Measurements from ENCODE around the gene SMC1A.
"Not testable (repeated sequence)": the region's sequence is repeated elsewhere in the genome, so short reads cannot be mapped to it uniquely, and the experiment has no call there.

SMC1A gene

GRCh38 chrX:53430231-53430630 lies 7.8 kb upstream of the SMC1A start:
- DNase-seq (ENCODE audit: insufficient read length, low spot score) (no peak), FAIRE-seq (no peak)
- TF ChIP-seq POLR2AphosphoS5 (IDR thresholded peaks at IDR 0.05; ENCODE audit: low read depth, low read length) (no peak), PAX5 (IDR thresholded peaks at IDR 0.05; ENCODE audit: insufficient read depth, low read length, severe bottlenecking) (no peak), POU2F2 (IDR thresholded peaks at IDR 0.05; ENCODE audit: low read depth, low read length) (no peak), SPI1 (IDR thresholded peaks at IDR 0.05; ENCODE audit: low read depth, low read length) (no peak), TAF1 (IDR thresholded peaks at IDR 0.05; ENCODE audit: low read depth, low read length) (no peak), POLR2A (IDR thresholded peaks at IDR 0.05; ENCODE audit: low read depth, low read length) (no peak)

GRCh38 chrX:53429755-53430154 lies 7.3 kb upstream of the SMC1A start:
- no peak for FAIRE-seq
- no peak for TF ChIP-seq PAX5 (IDR thresholded peaks at IDR 0.05; ENCODE audit: insufficient read depth, low read length, severe bottlenecking)
- no peak for TF ChIP-seq TAF1 (IDR thresholded peaks at IDR 0.05; ENCODE audit: low read depth, low read length)
- TF ChIP-seq POLR2AphosphoS5 (IDR thresholded peaks at IDR 0.05; ENCODE audit: low read depth, low read length) = no peak
- TF ChIP-seq POLR2A (IDR thresholded peaks at IDR 0.05; ENCODE audit: low read depth, low read length) = no peak
- no peak for TF ChIP-seq SPI1 (IDR thresholded peaks at IDR 0.05; ENCODE audit: low read depth, low read length)
- TF ChIP-seq POU2F2 (IDR thresholded peaks at IDR 0.05; ENCODE audit: low read depth, low read length) = no peak
- no peak for DNase-seq (ENCODE audit: insufficient read length, low spot score)

- TF ChIP-seq POLR2AphosphoS5 (IDR thresholded peaks at IDR 0.05; ENCODE audit: low read depth, low read length) = no peak
- TF ChIP-seq POU2F2 (IDR thresholded peaks at IDR 0.05; ENCODE audit: low read depth, low read length) = no peak
- TF ChIP-seq SPI1 (IDR thresholded peaks at IDR 0.05; ENCODE audit: low read depth, low read length) = no peak
- no peak for TF ChIP-seq TAF1 (IDR thresholded peaks at IDR 0.05; ENCODE audit: low read depth, low read length)
- no peak for TF ChIP-seq POLR2A (IDR thresholded peaks at IDR 0.05; ENCODE audit: low read depth, low read length)
- TF ChIP-seq PAX5 (IDR thresholded peaks at IDR 0.05; ENCODE audit: insufficient read depth, low read length, severe bottlenecking) = no peak
- FAIRE-seq (no peak), DNase-seq (ENCODE audit: insufficient read length, low spot score) (no peak)
Observed at GRCh38 chrX:53422861-53423306, 430 bp upstream of the SMC1A start, which contains the start of gene RIBC1. TSS of gene RIBC1 (plus strand) at chrX:53422873. CDS start at chrX:53426277, 3,404 bp downstream.

- no peak for FAIRE-seq
- no peak for DNase-seq (ENCODE audit: insufficient read length, low spot score)
- TF ChIP-seq POLR2AphosphoS5 (IDR thresholded peaks at IDR 0.05; ENCODE audit: low read depth, low read length) = no peak
- TF ChIP-seq SPI1 (IDR thresholded peaks at IDR 0.05; ENCODE audit: low read depth, low read length) = no peak
- TF ChIP-seq POU2F2 (IDR thresholded peaks at IDR 0.05; ENCODE audit: low read depth, low read length) = no peak
- TF ChIP-seq PAX5 (IDR thresholded peaks at IDR 0.05; ENCODE audit: insufficient read depth, low read length, severe bottlenecking) = no peak
- TF ChIP-seq TAF1 (IDR thresholded peaks at IDR 0.05; ENCODE audit: low read depth, low read length) = no peak
- no peak for TF ChIP-seq POLR2A (IDR thresholded peaks at IDR 0.05; ENCODE audit: low read depth, low read length)
Observed at GRCh38 chrX:53421772-53422085, 725 bp downstream of the SMC1A start.

- DNase-seq (ENCODE audit: insufficient read length, low spot score) (no peak), FAIRE-seq (no peak)
- TF ChIP-seq SPI1 (IDR thresholded peaks at IDR 0.05; ENCODE audit: low read depth, low read length) (no peak), TAF1 (IDR thresholded peaks at IDR 0.05; ENCODE audit: low read depth, low read length) (no peak), POLR2A (IDR thresholded peaks at IDR 0.05; ENCODE audit: low read depth, low read length) (no peak), POU2F2 (IDR thresholded peaks at IDR 0.05; ENCODE audit: low read depth, low read length) (no peak), POLR2AphosphoS5 (IDR thresholded peaks at IDR 0.05; ENCODE audit: low read depth, low read length) (no peak), PAX5 (IDR thresholded peaks at IDR 0.05; ENCODE audit: insufficient read depth, low read length, severe bottlenecking) (no peak)
Observed at GRCh38 chrX:53421125-53421524, 1.3 kb downstream of the SMC1A start.

- DNase-seq (ENCODE audit: insufficient read length, low spot score); FAIRE-seq: not testable (repeated sequence)
Observed at GRCh38 chrX:53420351-53420750, 2.1 kb downstream of the SMC1A start.

- FAIRE-seq = no peak
- TF ChIP-seq POU2F2 (IDR thresholded peaks at IDR 0.05; ENCODE audit: low read depth, low read length) = no peak
- TF ChIP-seq POLR2A (IDR thresholded peaks at IDR 0.05; ENCODE audit: low read depth, low read length) = no peak
- no peak for TF ChIP-seq SPI1 (IDR thresholded peaks at IDR 0.05; ENCODE audit: low read depth, low read length)
- TF ChIP-seq TAF1 (IDR thresholded peaks at IDR 0.05; ENCODE audit: low read depth, low read length) = no peak
- no peak for TF ChIP-seq PAX5 (IDR thresholded peaks at IDR 0.05; ENCODE audit: insufficient read depth, low read length, severe bottlenecking)
- TF ChIP-seq POLR2AphosphoS5 (IDR thresholded peaks at IDR 0.05; ENCODE audit: low read depth, low read length) = no peak
- DNase-seq (ENCODE audit: insufficient read length, low spot score) = no peak
Observed at GRCh38 chrX:53412446-53412845, 10.0 kb downstream of the SMC1A start.

GRCh38 chrX:53403535-53403934 lies 18.9 kb downstream of the SMC1A start:
- TF ChIP-seq SPI1 (IDR thresholded peaks at IDR 0.05; ENCODE audit: low read depth, low read length) (no peak), POLR2A (IDR thresholded peaks at IDR 0.05; ENCODE audit: low read depth, low read length) (no peak), TAF1 (IDR thresholded peaks at IDR 0.05; ENCODE audit: low read depth, low read length) (no peak), PAX5 (IDR thresholded peaks at IDR 0.05; ENCODE audit: insufficient read depth, low read length, severe bottlenecking) (no peak), POLR2AphosphoS5 (IDR thresholded peaks at IDR 0.05; ENCODE audit: low read depth, low read length) (no peak), POU2F2 (IDR thresholded peaks at IDR 0.05; ENCODE audit: low read depth, low read length) (no peak)
- FAIRE-seq (no peak), DNase-seq (ENCODE audit: insufficient read length, low spot score) (no peak)

- no peak for DNase-seq (ENCODE audit: insufficient read length, low spot score)
- no peak for FAIRE-seq
- TF ChIP-seq PAX5 (IDR thresholded peaks at IDR 0.05; ENCODE audit: insufficient read depth, low read length, severe bottlenecking) = no peak
- TF ChIP-seq TAF1 (IDR thresholded peaks at IDR 0.05; ENCODE audit: low read depth, low read length) = no peak
- TF ChIP-seq POLR2AphosphoS5 (IDR thresholded peaks at IDR 0.05; ENCODE audit: low read depth, low read length) = no peak
- no peak for TF ChIP-seq POU2F2 (IDR thresholded peaks at IDR 0.05; ENCODE audit: low read depth, low read length)
- TF ChIP-seq SPI1 (IDR thresholded peaks at IDR 0.05; ENCODE audit: low read depth, low read length) = no peak
- no peak for TF ChIP-seq POLR2A (IDR thresholded peaks at IDR 0.05; ENCODE audit: low read depth, low read length)
Observed at GRCh38 chrX:53398216-53398615, 24.2 kb downstream of the SMC1A start.

- no peak for FAIRE-seq
- TF ChIP-seq POLR2A (IDR thresholded peaks at IDR 0.05; ENCODE audit: low read depth, low read length) (no peak), POLR2AphosphoS5 (IDR thresholded peaks at IDR 0.05; ENCODE audit: low read depth, low read length) (0 out of 2 replicates have a peak, but pooled peaks have one; percentile 24)
- DNase-seq (ENCODE audit: insufficient read length, low spot score) = no peak
Observed at GRCh38 chrX:53395605-53396298, 26.7 kb downstream of the SMC1A start.
